Keratinocyte (primary cell): Measurements from ENCODE around the gene SEMA7A. TPM values are rescaled to one million over a fixed set of nuclear protein-coding genes. Genes with fewer than 3 reads are reported as not detected.

Experiments
- DNase-seq: peaks from one replicate; pipeline ENCODE4 v3.0.0-alpha.2; 2011; ENCODE audit warnings: low read depth, missing footprints, low spot score
- FAIRE-seq: peaks from 2 replicates; lab custom pipeline; 2011; peaks lifted over from hg19 to GRCh38; lab: Jason Lieb, UNC
- H2AFZ ChIP-seq: 2 replicates; pipeline ENCODE4 v1.6.0; 2012; ENCODE audit warnings: low read length, control low read depth, inconsistent platforms; ENCODE audit not compliant: control insufficient read depth
- H3K27ac ChIP-seq: 2 replicates; pipeline ENCODE4 v1.5.1; 2011; ENCODE audit warnings: low read length; ENCODE audit not compliant: control insufficient read depth, insufficient read depth
- H3K27me3 ChIP-seq: 3 replicates; pipeline ENCODE4 v1.6.0; 2011; ENCODE audit warnings: low read length; ENCODE audit not compliant: control insufficient read depth, insufficient read depth; ENCODE audit errors: extremely low read depth
- H3K36me3 ChIP-seq, 2 experiments: 2 replicates in 1 of 2; 3 replicates in 1 of 2; pipeline ENCODE4 v1.5.1; 2011; ENCODE audit warnings: low read length in 2 of 2, mild to moderate bottlenecking in 1 of 2; ENCODE audit not compliant: control insufficient read depth in 2 of 2, insufficient read depth in 2 of 2; ENCODE audit errors: extremely low read depth in 1 of 2
- H3K4me1 ChIP-seq: 3 replicates; pipeline ENCODE4 v1.5.1; 2011; ENCODE audit warnings: low read length; ENCODE audit not compliant: control insufficient read depth, insufficient read depth; ENCODE audit errors: extremely low read depth
- H3K4me2 ChIP-seq: 3 replicates; pipeline ENCODE4 v1.6.0; 2011; ENCODE audit warnings: low read depth, low read length; ENCODE audit not compliant: control insufficient read depth, insufficient read depth; ENCODE audit errors: extremely low read depth
- H3K4me3 ChIP-seq, 3 experiments: fragments of 200-600 bp in 1 of 3; sonication (generic) in 1 of 3; 2 replicates in 2 of 3; 3 replicates in 1 of 3; pipeline ENCODE4 v1.5.1; 2011 to 2016; ENCODE audit warnings: low read length in 3 of 3, mild to moderate bottlenecking in 3 of 3, control low read depth in 2 of 3, inconsistent platforms in 1 of 3, low read depth in 1 of 3, mixed read lengths in 1 of 3, mixed run types in 1 of 3, moderate library complexity in 1 of 3; ENCODE audit not compliant: control insufficient read depth in 2 of 3, insufficient read depth in 2 of 3; ENCODE audit errors: extremely low read depth in 1 of 3
- H3K79me2 ChIP-seq: 2 replicates; pipeline ENCODE4 v1.6.0; 2012; ENCODE audit warnings: low read length; ENCODE audit not compliant: control insufficient read depth, insufficient read depth
- H3K9ac ChIP-seq: 3 replicates; pipeline ENCODE4 v1.6.0; 2011; ENCODE audit warnings: low read length; ENCODE audit not compliant: control insufficient read depth, insufficient read depth; ENCODE audit errors: extremely low read depth
- H3K9me1 ChIP-seq: 3 replicates; pipeline ENCODE4 v1.6.0; 2011; ENCODE audit warnings: low read length; ENCODE audit not compliant: control insufficient read depth, insufficient read depth; ENCODE audit errors: extremely low read depth
- H3K9me3 ChIP-seq: 2 replicates; pipeline ENCODE4 v1.5.1; 2012; ENCODE audit warnings: low read depth, low read length; ENCODE audit not compliant: control insufficient read depth
- H4K20me1 ChIP-seq: 3 replicates; pipeline ENCODE4 v1.6.0; 2011; ENCODE audit warnings: low read length; ENCODE audit not compliant: control insufficient read depth, insufficient read depth; ENCODE audit errors: extremely low read depth
- CTCF ChIP-seq, 3 experiments: IDR thresholded peaks in 1 of 3; conservative IDR thresholded peaks in 1 of 3; optimal IDR thresholded peaks in 1 of 3; 2 replicates in 2 of 3; 3 replicates in 1 of 3; pipeline versions ENCODE3 to v1.5.1; 2011; ENCODE audit warnings: low read length in 3 of 3, mild to moderate bottlenecking in 3 of 3, moderate library complexity in 2 of 3, control low read depth in 1 of 3, inconsistent platforms in 1 of 3; ENCODE audit not compliant: insufficient read depth in 2 of 3; ENCODE audit errors: extremely low read depth in 1 of 3
- EZH2 ChIP-seq: IDR thresholded peaks from one replicate; pipeline ENCODE4 v1.6.1; 2012; ENCODE audit warnings: inconsistent platforms, mild to moderate bottlenecking, low read length, moderate library complexity
- dilution Hi-C: fragments of 300-500 bp; cut with MboI; formaldehyde crosslinking; loops from one replicate; pipeline ENCODE4 v1.7.0; 2020; ENCODE audit warnings: low sequenced_read_pairs; ENCODE audit not compliant: extremely low pct_ligation_motif_present
- polyA plus RNA-seq, 5 experiments: library from polyadenylated mRNA; depleted of rRNA in 3 of 5; stranded (reverse) in 3 of 5; stranded (forward) in 1 of 5; unstranded in 1 of 5; fragments of >200 nt; gene quantifications; 1 replicate in 1 of 5; 2 replicates in 3 of 5; 3 replicates in 1 of 5; pipeline versions ENCODE4 v1.2.1 to v1.2.3, GENCODE V29; 2011 to 2012; ENCODE audit warnings: missing spikeins in 2 of 5, low read depth in 1 of 5, low replicate concordance in 1 of 5

SEMA7A gene
- polyA plus RNA-seq, 1 donor (not counting 4 experiments of a cell fraction or from before 2014, with no cell fraction given): 8.0 TPM

GRCh38 chr15:74420193-74420905, 13.4 kb downstream of the SEMA7A start:
- FAIRE-seq (no peak), DNase-seq (no peak)
- H3K36me3 ChIP-seq: peaks cover 25 to 40% of the 10 kb centered on the region in 2 experiments
- H3K9me1 ChIP-seq: peaks cover 8% of the 10 kb centered on the region
- H3K9me3 ChIP-seq: no peaks in the 10 kb centered on the region
- H3K4me2 ChIP-seq: no peak overlapping the region
- dilution Hi-C loops: no loop called here
- H3K27me3 ChIP-seq: no peaks in the 10 kb centered on the region
- peaks cover 53% of the 10 kb centered on the region for H3K4me1 ChIP-seq
- H3K9ac ChIP-seq: no peak overlapping the region
- H3K27ac ChIP-seq: no peak overlapping the region
- no peak overlapping the region for H3K4me3 ChIP-seq
- peaks cover 94% of the 10 kb centered on the region for H3K79me2 ChIP-seq
- H2AFZ ChIP-seq: no peak overlapping the region
- peaks cover 2% of the 10 kb centered on the region for H4K20me1 ChIP-seq
- TF ChIP-seq CTCF (optimal IDR thresholded peaks at IDR 0.05 in 1 of 3, IDR thresholded peaks at IDR 0.05 in 1 of 3, conservative IDR thresholded peaks at IDR 0.05 in 1 of 3; ENCODE audit: extremely low read depth in 1 of 3, insufficient read depth in 2 of 3, low read length in 3 of 3): no peak

- FAIRE-seq: no peak
- no peak overlapping the region for H3K4me3 ChIP-seq
- peaks cover 33 to 41% of the 10 kb centered on the region in 2 experiments for H3K36me3 ChIP-seq
- H2AFZ ChIP-seq: no peak overlapping the region
- no peak overlapping the region for H3K9ac ChIP-seq
- peaks cover 8% of the 10 kb centered on the region for H3K9me1 ChIP-seq
- dilution Hi-C loops: no loop called here
- no peak for TF ChIP-seq EZH2
- no peak for TF ChIP-seq CTCF (optimal IDR thresholded peaks at IDR 0.05 in 1 of 3, IDR thresholded peaks at IDR 0.05 in 1 of 3, conservative IDR thresholded peaks at IDR 0.05 in 1 of 3; ENCODE audit: extremely low read depth in 1 of 3, insufficient read depth in 2 of 3, low read length in 3 of 3)
- peaks cover 87% of the 10 kb centered on the region for H3K79me2 ChIP-seq
- peaks cover 44% of the 10 kb centered on the region for H3K4me1 ChIP-seq
- no peak for DNase-seq
- no peak overlapping the region for H3K27ac ChIP-seq
- H4K20me1 ChIP-seq: peaks cover 2% of the 10 kb centered on the region
- H3K9me3 ChIP-seq: no peaks in the 10 kb centered on the region
- no peak overlapping the region for H3K4me2 ChIP-seq
- H3K27me3 ChIP-seq: no peaks in the 10 kb centered on the region
Observed at GRCh38 chr15:74419432-74419831, 14.3 kb downstream of the SEMA7A start.
